ENCODE data around the gene OSBP. TPM values are rescaled to one million over a fixed set of nuclear protein-coding genes. Genes with fewer than 3 reads are reported as not detected.
A peak's percentile ranks its signal among the peaks of the same experiment; 100 is the strongest.

Gene OSBP
- total RNA-seq, 1 experiment from 2014 or later: 49.7 TPM

DNA sequence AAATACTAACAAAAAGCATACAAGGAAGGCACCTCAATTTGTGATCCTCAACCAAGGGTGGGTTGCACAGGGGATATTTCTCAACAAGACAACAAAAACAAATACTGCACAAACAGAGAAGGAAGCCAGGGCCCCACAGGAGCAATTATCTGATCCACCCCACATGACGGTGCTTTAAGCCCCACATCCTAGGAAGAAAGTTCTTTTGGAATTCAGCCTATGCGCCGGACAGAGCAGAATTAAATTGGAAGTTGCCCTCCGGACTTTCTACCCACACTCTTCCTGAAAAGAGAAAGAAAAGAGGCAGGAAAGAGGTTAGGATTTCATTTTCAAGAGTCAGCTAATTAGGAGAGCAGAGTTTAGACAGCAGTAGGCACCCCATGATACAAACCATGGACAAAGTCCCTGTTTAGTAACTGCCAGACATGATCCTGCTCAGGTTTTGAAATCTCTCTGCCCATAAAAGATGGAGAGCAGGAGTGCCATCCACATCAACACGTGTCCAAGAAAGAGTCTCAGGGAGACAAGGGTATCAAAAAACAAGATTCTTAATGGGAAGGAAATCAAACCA is 40.6 kb downstream of the OSBP start:
- TF ChIP-seq, protein P1, sequence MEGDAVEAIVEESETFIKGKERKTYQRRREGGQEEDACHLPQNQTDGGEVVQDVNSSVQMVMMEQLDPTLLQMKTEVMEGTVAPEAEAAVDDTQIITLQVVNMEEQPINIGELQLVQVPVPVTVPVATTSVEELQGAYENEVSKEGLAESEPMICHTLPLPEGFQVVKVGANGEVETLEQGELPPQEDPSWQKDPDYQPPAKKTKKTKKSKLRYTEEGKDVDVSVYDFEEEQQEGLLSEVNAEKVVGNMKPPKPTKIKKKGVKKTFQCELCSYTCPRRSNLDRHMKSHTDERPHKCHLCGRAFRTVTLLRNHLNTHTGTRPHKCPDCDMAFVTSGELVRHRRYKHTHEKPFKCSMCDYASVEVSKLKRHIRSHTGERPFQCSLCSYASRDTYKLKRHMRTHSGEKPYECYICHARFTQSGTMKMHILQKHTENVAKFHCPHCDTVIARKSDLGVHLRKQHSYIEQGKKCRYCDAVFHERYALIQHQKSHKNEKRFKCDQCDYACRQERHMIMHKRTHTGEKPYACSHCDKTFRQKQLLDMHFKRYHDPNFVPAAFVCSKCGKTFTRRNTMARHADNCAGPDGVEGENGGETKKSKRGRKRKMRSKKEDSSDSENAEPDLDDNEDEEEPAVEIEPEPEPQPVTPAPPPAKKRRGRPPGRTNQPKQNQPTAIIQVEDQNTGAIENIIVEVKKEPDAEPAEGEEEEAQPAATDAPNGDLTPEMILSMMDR (conservative IDR thresholded peaks at IDR 0.05): no peak
- TF ChIP-seq EZH2 (IDR thresholded peaks at IDR 0.05; ENCODE audit: low read depth): no peak
- Histone ChIP-seq H2AFZ (no peak overlapping the region), H3K27me3 (ENCODE audit: insufficient read depth, low read depth) (no peaks in the 10 kb centered on the region), H4K20me1 (ENCODE audit: insufficient read depth) (no peaks in the 10 kb centered on the region), H3K4me2 (no peak overlapping the region), H3K79me2 (ENCODE audit: low read depth) (no peaks in the 10 kb centered on the region), H3K4me1 (replicated peaks; ENCODE audit: insufficient read depth) (peaks cover 16% of the 10 kb centered on the region), H3K4me3 (no peak overlapping the region), H3K36me3 (ENCODE audit: low read depth) (peaks cover 38% of the 10 kb centered on the region), H3K9me3 (ENCODE audit: insufficient read depth, low read depth) (no peaks in the 10 kb centered on the region), H3K9me2 (ENCODE audit: insufficient read depth) (no peaks in the 10 kb centered on the region), H3K27ac (0 out of 2 replicates have a peak overlapping the region, but pooled peaks have one; percentile 18), H3F3A (ENCODE audit: insufficient read depth, low read depth) (peaks cover 21% of the 10 kb centered on the region)
- ChIA-PET POLR2A (ENCODE audit: unreplicated experiment) (no interaction called here), CTCF (no interaction called here)
- BruUV-seq (replicated peaks): no TSS peak
- intact Hi-C loops (cut with micrococcal nuclease; ENCODE audit: unreplicated experiment): no loop called here
- DNase-seq: no peak

DNA sequence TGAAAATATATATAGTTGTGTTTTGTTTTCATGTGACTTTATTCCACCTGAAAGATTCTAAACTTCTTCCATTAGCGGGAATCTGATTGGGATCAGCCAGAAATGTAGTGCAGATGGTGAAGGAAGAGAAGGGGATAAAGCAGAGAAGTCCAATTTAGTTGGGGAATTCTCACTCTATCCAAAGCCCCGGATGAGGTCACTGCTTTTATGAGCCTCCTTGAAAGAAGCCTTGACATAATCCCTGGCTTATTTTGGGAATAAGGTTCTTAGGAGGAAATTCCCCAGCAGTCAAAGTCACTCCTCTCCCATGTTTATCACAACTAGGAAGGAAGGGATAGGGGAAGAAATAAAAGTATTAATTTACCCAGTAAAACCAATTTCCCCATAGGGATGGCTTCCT is 41.1 kb downstream of the OSBP start:
- Histone ChIP-seq H2AFZ (no peak overlapping the region), H3K4me1 (replicated peaks; ENCODE audit: insufficient read depth) (peaks cover 16% of the 10 kb centered on the region), H4K20me1 (ENCODE audit: insufficient read depth) (no peaks in the 10 kb centered on the region), H3K9me3 (ENCODE audit: insufficient read depth, low read depth) (no peaks in the 10 kb centered on the region), H3K27ac (0 out of 2 replicates have a peak overlapping the region, but pooled peaks have one; percentile 18), H3K4me2 (no peak overlapping the region), H3K27me3 (ENCODE audit: insufficient read depth, low read depth) (no peaks in the 10 kb centered on the region), H3K79me2 (ENCODE audit: low read depth) (no peaks in the 10 kb centered on the region), H3K9me2 (ENCODE audit: insufficient read depth) (no peaks in the 10 kb centered on the region), H3K4me3 (no peak overlapping the region), H3F3A (ENCODE audit: insufficient read depth, low read depth) (peaks cover 21% of the 10 kb centered on the region), H3K36me3 (ENCODE audit: low read depth) (peaks cover 32% of the 10 kb centered on the region)
- intact Hi-C loops (cut with micrococcal nuclease; ENCODE audit: unreplicated experiment): no loop called here
- ChIA-PET POLR2A (ENCODE audit: unreplicated experiment) (no interaction called here), CTCF (no interaction called here)
- no TSS peak for BruUV-seq (replicated peaks)
- DNase-seq: no peak
- no peak for TF ChIP-seq EZH2 (IDR thresholded peaks at IDR 0.05; ENCODE audit: low read depth)
- TF ChIP-seq, protein P1 (conservative IDR thresholded peaks at IDR 0.05): no peak

GRCh38 chr11:59573216-59573615 is 42.4 kb downstream of the OSBP start:
- Histone ChIP-seq H3K4me2 (peak overlapping the region; percentile 7; the same call in 1 of the 2 replicates), H3K4me3 (no peak overlapping the region), H3K9me3 (ENCODE audit: insufficient read depth, low read depth) (no peaks in the 10 kb centered on the region), H3K4me1 (replicated peaks; ENCODE audit: insufficient read depth) (peaks cover 16% of the 10 kb centered on the region), H3K27me3 (ENCODE audit: insufficient read depth, low read depth) (no peaks in the 10 kb centered on the region), H3K27ac (peak overlapping the region; percentile 50), H2AFZ (no peak overlapping the region), H3F3A (ENCODE audit: insufficient read depth, low read depth) (peaks cover 21% of the 10 kb centered on the region), H4K20me1 (ENCODE audit: insufficient read depth) (no peaks in the 10 kb centered on the region), H3K9me2 (ENCODE audit: insufficient read depth) (no peaks in the 10 kb centered on the region), H3K36me3 (ENCODE audit: low read depth) (peaks cover 21% of the 10 kb centered on the region), H3K79me2 (ENCODE audit: low read depth) (no peaks in the 10 kb centered on the region)
- peak in 1 of 2 experiments; percentile 76 for DNase-seq
- no peak for TF ChIP-seq EZH2 (IDR thresholded peaks at IDR 0.05; ENCODE audit: low read depth)
- TF ChIP-seq, protein P1 (conservative IDR thresholded peaks at IDR 0.05): no peak
- ChIA-PET POLR2A (ENCODE audit: unreplicated experiment) (interaction anchor here (0.6 kb wide), 1 partner anchor 11 kb away, joined by 3 read pairs; no protein-coding TSS in a partner anchor), CTCF (no interaction called here)
- intact Hi-C loops (cut with micrococcal nuclease; ENCODE audit: unreplicated experiment): no loop called here
- no TSS peak for BruUV-seq (replicated peaks)
